Measurements from ENCODE around the gene ZNF516. TPM values are rescaled to one million over a fixed set of nuclear protein-coding genes. Genes with fewer than 3 reads are reported as not detected.
A peak's percentile ranks its signal among the peaks of the same experiment; 100 is the strongest.

Gene ZNF516
- total RNA-seq, 1 experiment from 2014 or later: 41.8 TPM

DNA sequence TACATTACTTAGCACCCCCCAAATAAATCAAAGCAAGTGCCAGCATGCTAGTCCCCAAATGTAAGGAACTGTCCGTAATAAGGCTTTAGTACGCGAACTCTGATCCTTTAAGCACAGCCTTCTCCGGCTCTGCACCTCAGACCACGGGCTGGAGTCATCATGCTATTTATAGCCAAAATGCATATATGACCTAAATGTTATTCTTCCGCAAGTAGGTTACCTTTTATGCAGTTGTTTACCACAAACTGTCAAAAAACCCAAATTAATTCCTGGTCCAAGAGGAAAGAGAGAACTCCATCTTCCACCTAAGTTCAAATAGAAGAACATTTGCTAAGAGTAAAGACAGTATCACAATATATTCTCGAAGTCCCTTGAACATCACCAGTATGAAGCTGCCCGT lies 42.7 kb downstream of the ZNF516 start:
- no peaks in the 10 kb centered on the region for H3K36me3 ChIP-seq (replicated peaks; ENCODE audit: control insufficient read depth, insufficient read depth, low read length)
- peaks cover 9% of the 10 kb centered on the region; the same call in 1 of the 2 replicates for H3K27me3 ChIP-seq (ENCODE audit: control insufficient read depth, insufficient read depth, low read length)
- DNase-seq: no peak
- no peak overlapping the region for H3K4me3 ChIP-seq (ENCODE audit: insufficient read depth, low read depth, low read length)

DNA sequence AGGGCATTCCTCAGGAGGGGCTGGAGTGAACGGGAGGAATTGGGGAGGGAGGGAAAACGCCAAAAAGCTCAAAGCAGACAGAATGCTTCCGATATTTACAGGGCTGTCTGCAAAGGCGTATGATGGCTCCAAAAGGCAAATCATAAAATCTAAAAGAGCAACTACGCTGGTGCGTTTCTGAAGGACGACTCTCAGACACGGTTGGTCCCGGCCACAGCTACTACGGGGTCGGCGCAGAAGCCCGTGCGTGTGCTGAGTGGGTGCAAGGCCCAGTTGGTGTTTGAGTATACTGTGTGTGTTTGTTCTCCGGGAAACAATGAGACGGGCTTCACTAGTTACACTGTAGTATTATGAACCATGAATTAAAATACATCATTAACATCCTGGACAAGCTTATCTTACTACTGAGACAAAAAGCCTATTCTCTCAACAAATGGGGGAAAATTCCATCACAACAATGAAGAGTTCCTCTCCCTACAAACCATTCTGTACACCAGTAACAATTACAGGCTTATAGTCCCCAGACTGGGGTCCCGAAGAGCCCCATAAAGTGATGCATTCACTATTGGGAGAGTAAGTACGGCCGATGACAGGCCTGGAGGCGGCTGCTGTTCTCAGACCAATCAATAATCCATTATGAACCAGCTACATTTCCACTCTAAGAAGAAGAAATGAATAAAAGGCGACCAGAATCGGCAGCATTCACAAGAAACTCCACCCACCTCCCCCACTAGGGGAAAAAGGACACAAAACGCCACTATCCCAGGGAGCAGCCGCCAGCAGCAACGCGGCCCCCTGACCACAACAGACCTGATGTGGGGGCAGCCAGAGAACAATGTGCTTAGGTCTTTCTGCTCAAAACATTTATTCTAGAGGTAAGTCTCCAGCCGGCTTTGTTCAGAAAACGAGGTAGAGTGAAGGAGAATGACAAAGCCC lies 43.4 kb downstream of the ZNF516 start:
- Histone ChIP-seq H3K4me3 (ENCODE audit: insufficient read depth, low read depth, low read length) (peak overlapping the region; percentile 32), H3K36me3 (replicated peaks; ENCODE audit: control insufficient read depth, insufficient read depth, low read length) (no peaks in the 10 kb centered on the region), H3K27me3 (ENCODE audit: control insufficient read depth, insufficient read depth, low read length) (peaks cover 9% of the 10 kb centered on the region; the same call in 1 of the 2 replicates)
- DNase-seq: no peak

DNA sequence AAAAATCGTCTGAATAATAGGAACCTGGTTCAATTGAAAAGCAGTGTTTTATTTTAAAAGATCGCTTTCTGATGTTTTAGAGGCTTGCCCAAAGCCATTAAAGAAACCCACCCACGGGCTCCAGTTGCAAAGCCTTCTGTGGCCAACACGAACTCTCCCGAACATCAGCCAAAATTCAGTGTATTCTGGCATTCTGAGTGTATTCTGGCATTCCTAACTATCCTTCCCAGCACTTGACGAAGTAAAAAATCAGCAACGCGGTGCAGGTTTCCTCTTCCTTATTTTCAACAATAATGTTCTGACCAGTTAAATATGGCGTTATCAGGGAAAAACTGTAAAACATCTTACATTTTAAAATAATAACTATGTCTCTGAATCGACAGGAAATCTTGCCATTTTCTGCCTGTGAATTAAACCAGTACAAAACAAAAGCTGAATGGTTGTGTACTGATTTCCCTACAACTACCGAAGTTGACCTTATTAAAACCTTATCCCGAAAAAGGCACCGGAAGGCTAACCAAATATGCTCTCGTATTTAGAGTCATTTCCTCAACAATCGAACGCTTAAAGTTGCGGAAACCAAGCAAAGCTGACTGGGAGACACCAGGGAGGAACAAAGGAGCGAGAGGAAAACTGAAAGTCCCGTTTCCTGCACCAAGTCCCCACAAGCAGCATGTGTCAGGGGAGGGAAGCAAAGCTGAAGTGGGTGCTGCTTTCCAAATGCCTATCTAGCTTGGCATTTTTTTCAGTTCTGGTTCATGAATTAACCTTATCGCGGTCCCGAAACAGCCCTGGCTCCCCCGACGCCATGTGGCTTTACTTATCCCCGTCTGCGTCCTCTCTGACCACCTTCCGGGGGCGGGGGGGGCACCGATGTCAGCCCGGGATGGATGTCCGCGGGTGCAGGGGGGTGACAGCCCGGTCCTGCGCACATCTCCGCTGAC lies 44.3 kb downstream of the ZNF516 start:
- Histone ChIP-seq H3K36me3 (replicated peaks; ENCODE audit: control insufficient read depth, insufficient read depth, low read length) (no peaks in the 10 kb centered on the region), H3K27me3 (ENCODE audit: control insufficient read depth, insufficient read depth, low read length) (peaks cover 9% of the 10 kb centered on the region; the same call in 1 of the 2 replicates), H3K4me3 (ENCODE audit: insufficient read depth, low read depth, low read length) (peak overlapping the region; percentile 32)
- peak; percentile 76 for DNase-seq

DNA sequence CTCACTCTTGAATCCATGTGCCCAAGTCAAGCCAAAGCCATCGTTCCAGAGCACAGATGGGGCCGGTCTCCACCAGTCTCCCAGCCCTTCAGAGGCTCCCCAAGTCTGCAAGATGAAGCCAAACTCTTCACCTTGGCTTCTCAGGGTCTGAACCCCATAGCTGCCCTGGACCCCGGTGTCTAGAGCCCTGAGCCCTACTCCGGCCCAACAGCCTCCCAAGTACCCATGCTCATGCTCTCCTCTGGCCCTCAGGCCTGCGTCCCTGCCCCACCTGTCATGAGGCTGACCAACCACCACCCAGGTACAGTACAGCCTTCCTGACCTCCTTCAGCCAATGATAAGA lies 46.0 kb downstream of the ZNF516 start:
- Histone ChIP-seq H3K36me3 (replicated peaks; ENCODE audit: control insufficient read depth, insufficient read depth, low read length) (no peaks in the 10 kb centered on the region), H3K27me3 (ENCODE audit: control insufficient read depth, insufficient read depth, low read length) (peaks cover 9% of the 10 kb centered on the region; the same call in 1 of the 2 replicates), H3K4me3 (ENCODE audit: insufficient read depth, low read depth, low read length) (no peak overlapping the region)
- no peak for DNase-seq

DNA sequence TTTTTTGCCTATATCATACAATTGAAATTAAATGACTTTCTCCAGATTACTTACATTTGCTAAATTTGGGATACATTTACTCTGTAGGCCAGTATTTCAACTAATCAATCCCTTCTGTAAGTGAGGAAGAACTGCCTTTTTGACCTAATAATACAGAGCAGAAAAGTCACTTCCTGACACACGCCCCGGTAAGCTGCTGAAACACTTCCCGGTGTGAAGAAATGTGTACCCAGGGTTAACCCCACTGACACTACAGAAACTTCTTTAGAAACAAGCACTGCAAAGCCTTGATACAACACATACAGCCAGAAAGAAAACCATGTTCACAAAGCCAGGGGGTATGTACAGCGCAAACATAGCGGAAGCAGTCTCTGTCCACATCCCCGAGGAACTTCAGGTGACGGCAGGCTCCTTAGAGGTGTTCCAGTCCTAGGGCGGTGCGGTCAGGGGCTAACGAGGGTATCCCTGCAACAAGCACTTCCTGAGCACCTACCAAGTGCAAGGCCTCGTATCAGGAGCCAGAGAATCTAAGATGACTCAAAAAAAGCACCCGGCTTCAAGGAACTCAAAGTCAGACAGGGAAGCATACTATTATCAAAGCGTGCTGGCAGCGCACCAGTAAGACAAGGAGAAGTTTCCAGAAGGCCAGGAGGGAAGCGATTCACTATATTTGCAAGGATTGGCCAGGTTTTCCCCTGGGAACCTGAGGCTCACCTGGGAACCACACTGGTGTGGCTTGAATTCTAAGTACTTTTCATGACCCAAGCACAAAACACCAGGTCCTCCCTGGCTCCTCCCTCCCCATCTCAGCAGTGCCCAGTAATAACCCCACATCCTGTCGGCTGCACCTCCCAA lies 46.6 kb downstream of the ZNF516 start:
- no peaks in the 10 kb centered on the region for H3K36me3 ChIP-seq (replicated peaks; ENCODE audit: control insufficient read depth, insufficient read depth, low read length)
- no peak for DNase-seq

DNA sequence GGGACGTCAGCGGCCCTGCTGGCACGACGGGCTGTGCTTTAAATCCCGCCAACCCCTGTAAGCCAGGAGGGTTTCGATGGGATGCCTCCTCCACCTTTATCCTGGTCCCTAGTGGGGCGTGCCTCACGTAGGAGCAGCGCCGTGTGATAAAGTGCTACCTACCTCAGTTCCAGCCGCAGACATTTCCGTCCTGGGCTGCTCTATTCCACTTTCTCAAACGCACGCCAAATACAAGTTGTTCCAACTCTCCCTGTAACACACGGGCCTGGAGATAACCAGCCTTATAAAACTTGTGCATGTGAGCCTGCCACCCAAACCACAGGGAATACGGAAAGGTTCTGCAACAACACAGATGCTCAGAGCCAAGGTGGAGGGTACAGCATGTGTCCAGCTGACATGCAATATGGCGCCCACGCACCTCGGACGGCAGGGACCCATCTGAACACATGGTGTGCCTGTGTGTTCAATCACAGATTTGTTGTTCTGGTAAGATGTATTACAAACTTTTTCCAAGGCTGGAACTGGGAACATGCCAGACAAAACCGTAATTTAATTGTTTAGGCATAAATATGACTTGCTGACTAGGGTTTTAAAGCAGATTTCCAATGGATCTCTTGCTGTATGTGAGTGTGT lies 47.7 kb downstream of the ZNF516 start:
- Histone ChIP-seq H3K27me3 (ENCODE audit: control insufficient read depth, insufficient read depth, low read length) (peaks cover 9% of the 10 kb centered on the region; the same call in 1 of the 2 replicates), H3K36me3 (replicated peaks; ENCODE audit: control insufficient read depth, insufficient read depth, low read length) (no peaks in the 10 kb centered on the region), H3K4me3 (ENCODE audit: insufficient read depth, low read depth, low read length) (no peak overlapping the region)
- no peak for DNase-seq

More for the DNA sequence above, 46.6 kb downstream of the ZNF516 start:
- Histone ChIP-seq H3K27me3 (ENCODE audit: control insufficient read depth, insufficient read depth, low read length) (peaks cover 9% of the 10 kb centered on the region; the same call in 1 of the 2 replicates), H3K4me3 (ENCODE audit: insufficient read depth, low read depth, low read length) (no peak overlapping the region)

DNA sequence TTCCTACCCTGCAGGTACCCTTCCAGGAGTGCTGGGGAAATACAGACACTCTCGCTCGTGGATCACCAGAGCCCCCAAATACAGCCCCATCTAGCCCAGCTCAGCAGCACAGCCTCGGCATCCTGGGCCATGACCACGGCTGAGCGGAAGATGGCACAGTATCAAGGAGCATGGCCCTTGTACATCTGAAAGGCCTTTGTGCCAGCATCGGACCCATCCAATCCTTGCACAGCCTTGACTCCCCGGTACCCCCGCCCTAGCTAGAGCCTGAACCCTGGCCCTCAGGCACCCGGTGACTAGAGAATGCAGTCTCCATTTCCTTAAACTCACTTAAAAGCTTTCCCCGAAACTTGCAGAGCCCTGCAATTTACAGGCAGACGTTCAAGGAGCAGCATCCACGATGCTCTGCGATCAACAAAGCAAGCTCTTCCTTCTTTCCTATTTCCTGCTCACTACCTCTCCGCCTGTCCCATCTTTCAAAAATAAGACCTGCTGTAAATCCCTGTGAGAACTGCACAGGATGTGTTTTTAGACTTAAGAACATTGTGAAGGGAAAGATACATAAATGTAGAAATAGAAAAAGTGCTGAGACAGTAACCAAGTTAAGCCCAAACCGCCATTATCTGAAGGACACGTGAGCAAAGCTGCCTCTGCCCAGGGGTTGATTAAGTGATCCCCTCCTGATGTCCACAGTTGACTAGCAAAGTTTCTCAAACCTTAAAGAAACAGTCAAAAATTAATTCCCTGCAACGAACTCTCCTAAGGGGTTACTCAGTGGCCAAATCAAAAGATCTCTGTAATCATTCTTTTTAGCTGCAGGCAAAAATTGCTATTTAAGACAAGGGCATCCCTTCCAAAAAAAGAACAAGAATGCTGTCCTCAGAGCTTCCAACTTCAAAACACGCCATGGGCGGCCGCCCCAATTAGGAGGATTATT lies 48.5 kb downstream of the ZNF516 start:
- H3K27me3 ChIP-seq (ENCODE audit: control insufficient read depth, insufficient read depth, low read length): peaks cover 4% of the 10 kb centered on the region; the same call in 1 of the 2 replicates
- DNase-seq: no peak
- no peaks in the 10 kb centered on the region for H3K36me3 ChIP-seq (replicated peaks; ENCODE audit: control insufficient read depth, insufficient read depth, low read length)
- no peak overlapping the region for H3K4me3 ChIP-seq (ENCODE audit: insufficient read depth, low read depth, low read length)

DNA sequence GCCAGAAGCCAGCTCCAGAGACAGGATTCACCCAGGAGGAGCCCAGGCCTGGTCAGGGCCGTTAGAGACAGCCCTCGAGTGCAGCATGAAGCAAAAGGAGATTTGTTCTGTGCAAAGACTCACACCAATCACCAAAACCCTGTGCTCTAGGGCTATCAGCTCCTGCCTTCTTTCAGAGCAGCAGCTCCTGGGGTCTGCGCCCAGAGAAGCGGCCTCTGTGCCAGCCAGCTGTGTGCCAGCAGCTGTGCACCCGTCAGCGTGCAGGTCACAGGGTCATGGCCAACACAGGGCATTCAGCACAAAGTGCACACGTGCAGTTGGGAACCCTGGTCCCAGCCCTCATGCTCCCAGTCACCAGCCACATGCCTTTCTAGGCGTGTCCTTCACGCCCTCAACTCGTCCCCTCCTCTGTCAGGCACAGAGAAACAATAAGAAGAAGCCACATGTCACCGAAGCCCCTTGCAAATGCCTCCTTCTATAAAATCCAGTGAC lies 49.3 kb downstream of the ZNF516 start:
- Histone ChIP-seq H3K36me3 (replicated peaks; ENCODE audit: control insufficient read depth, insufficient read depth, low read length) (no peaks in the 10 kb centered on the region; the same call in 1 of the 2 replicates), H3K27me3 (ENCODE audit: control insufficient read depth, insufficient read depth, low read length) (no peaks in the 10 kb centered on the region), H3K4me3 (ENCODE audit: insufficient read depth, low read depth, low read length) (no peak overlapping the region)
- DNase-seq: no peak

DNA sequence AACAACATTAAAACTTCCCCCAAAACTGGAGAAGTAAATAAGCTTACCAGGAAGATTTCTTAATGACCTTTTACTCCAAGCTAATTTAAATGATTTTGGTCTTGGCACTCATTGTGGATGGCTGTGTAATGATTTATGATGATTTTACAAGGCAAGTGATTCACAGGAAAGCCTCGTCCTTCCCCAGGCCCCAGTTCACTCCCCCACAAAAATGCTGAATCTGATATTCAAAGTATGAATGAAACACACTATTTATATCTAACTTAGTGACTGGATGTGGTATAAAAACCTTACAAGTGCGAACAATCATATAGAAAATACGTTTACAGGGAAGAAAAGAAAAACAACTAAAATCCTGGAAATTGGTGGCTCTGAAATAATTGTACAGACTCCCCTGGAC lies 49.8 kb downstream of the ZNF516 start:
- no peaks in the 10 kb centered on the region for H3K27me3 ChIP-seq (ENCODE audit: control insufficient read depth, insufficient read depth, low read length)
- no peak overlapping the region for H3K4me3 ChIP-seq (ENCODE audit: insufficient read depth, low read depth, low read length)
- no peaks in the 10 kb centered on the region; the same call in 1 of the 2 replicates for H3K36me3 ChIP-seq (replicated peaks; ENCODE audit: control insufficient read depth, insufficient read depth, low read length)
- no peak for DNase-seq

DNA sequence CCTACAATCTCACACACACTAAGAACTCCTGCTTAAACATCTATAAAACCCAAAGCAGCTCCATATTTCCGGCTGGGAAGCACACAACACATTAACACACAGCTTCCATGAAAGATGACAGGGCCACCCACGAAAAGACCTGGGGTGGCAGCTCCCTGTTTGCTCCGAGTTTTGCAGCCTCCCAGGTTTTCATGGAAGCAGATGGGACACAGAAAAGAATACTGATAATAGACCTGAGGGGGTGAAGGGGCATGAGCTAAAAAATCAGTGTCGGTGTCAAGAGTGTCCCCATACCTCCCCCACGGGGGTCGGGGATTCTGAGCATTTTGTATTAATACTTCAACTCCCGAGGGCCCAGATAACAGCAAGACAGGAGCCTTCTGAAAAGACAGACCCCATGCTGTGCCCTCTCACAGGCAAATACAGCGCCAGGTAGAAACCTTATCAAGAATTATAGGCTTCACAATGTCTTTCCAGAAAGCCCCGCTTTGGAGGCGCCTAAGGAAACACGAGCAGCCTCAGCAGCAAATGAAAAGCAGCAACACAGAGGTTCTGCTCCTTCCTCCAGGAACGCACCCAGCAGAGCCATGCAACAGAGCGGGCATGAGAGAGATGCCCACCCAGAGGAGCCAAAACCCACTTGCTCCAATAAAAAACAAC lies 50.5 kb downstream of the ZNF516 start:
- no peaks in the 10 kb centered on the region for H3K27me3 ChIP-seq (ENCODE audit: control insufficient read depth, insufficient read depth, low read length)
- DNase-seq: no peak
- H3K4me3 ChIP-seq (ENCODE audit: insufficient read depth, low read depth, low read length): no peak overlapping the region
- H3K36me3 ChIP-seq (replicated peaks; ENCODE audit: control insufficient read depth, insufficient read depth, low read length): no peaks in the 10 kb centered on the region; the same call in 1 of the 2 replicates

DNA sequence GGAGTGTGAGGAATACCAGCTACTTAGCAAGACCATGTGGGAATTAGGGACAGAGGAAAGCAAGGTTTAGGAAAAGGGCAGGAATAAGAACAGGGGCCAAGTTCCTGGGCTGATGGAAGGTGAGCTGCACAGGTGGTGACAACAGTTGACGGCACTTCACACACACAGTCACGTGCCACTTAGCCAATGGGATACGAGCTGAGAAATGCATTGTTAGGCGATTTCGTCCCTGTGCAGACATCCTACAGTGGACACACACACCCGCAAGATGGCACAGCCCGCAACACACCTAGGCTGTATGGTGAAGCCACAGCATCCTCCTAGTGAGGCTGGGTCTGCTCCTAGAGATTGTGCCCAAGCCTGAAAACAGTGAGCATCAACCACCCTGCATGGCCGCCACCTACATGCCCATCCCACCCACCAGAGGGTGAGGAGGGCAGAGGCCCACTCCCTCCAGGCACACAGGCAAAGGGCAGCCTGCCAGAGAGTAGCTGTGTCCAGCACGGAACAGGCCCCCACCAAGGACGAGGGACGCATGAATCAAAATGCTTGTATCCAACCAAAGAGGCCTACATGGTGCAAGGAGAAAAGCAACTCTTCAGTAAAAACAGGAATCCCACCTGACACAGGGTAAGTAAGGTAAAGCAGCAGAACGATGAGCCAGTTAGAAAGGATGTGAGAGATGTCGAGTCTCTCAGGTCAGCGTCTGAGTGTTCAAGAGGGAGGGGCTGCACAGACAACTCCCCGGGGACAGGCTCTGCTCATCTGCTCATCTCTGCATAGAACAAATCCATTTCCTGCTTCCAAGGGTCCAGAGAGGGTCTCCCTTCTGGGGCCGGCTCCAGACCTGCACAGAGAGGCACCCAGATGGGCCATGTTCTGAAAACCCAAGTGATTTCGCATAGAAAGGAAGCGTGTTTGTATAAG lies 51.3 kb downstream of the ZNF516 start:
- Histone ChIP-seq H3K4me3 (ENCODE audit: insufficient read depth, low read depth, low read length) (no peak overlapping the region), H3K27me3 (ENCODE audit: control insufficient read depth, insufficient read depth, low read length) (no peaks in the 10 kb centered on the region), H3K36me3 (replicated peaks; ENCODE audit: control insufficient read depth, insufficient read depth, low read length) (no peaks in the 10 kb centered on the region; the same call in 1 of the 2 replicates)
- no peak for DNase-seq

Measured in H7 (cell line).